Naive thymus-derived CD4-positive, alpha-beta T cell (primary cell): ENCODE data around the gene NAA16. TPM values are rescaled to one million over a fixed set of nuclear protein-coding genes. Genes with fewer than 3 reads are reported as not detected.

Experiments used
- ATAC-seq: fragments of 150-1000 bp; cut with Tn5 transposase; 2 replicates; pipeline ENCODE4 v1.10.0; 2021; ENCODE audit warnings: mild to moderate bottlenecking, moderate library complexity
- CTCF ChIA-PET: fragments of 350-600 bp; sonication (Branson Sonifier 250); formaldehyde crosslinking; loops from one replicate; lab custom pipeline; 2021; ENCODE audit warnings: antibody characterized with exemption; lab: Charles Lee
- POLR2A ChIA-PET: fragments of 350-600 bp; sonication (Branson Sonifier 250); formaldehyde crosslinking; loops from one replicate; lab custom pipeline; 2021; ENCODE audit warnings: antibody characterized with exemption, inconsistent platforms; lab: Charles Lee
- DNase-seq, 9 donors: peaks; one replicate each; pipeline versions ENCODE4 v3.0.0 to v3.0.0-alpha.2; 2020 to 2022; ENCODE audit warnings: mixed read lengths in 1 of 9
- H3K27ac ChIP-seq: one replicate; pipeline ENCODE4 v1.7.0; 2013; ENCODE audit warnings: mild to moderate bottlenecking, low read depth, low read length, moderate library complexity
- H3K27me3 ChIP-seq, 2 donors: one replicate each; pipeline ENCODE4 v1.7.0; 2013; ENCODE audit warnings: low read length in 2 of 2, mild to moderate bottlenecking in 2 of 2, moderate library complexity in 2 of 2; ENCODE audit not compliant: control insufficient read depth in 2 of 2, insufficient read depth in 2 of 2
- H3K36me3 ChIP-seq, 3 experiments: 1 replicate in 2 of 3; 2 replicates in 1 of 3; pipeline ENCODE4 v1.7.0; 2013; ENCODE audit warnings: low read length in 3 of 3, mild to moderate bottlenecking in 3 of 3, moderate library complexity in 1 of 3; ENCODE audit not compliant: insufficient read depth in 3 of 3, control insufficient read depth in 2 of 3
- H3K4me1 ChIP-seq, 2 donors: one replicate each; pipeline ENCODE4 v1.7.0; 2013; ENCODE audit warnings: low read length in 2 of 2, mild to moderate bottlenecking in 2 of 2, moderate library complexity in 1 of 2; ENCODE audit not compliant: control insufficient read depth in 2 of 2, insufficient read depth in 2 of 2
- H3K4me3 ChIP-seq: 2 replicates; pipeline ENCODE4 v1.7.0; 2013; ENCODE audit warnings: mild to moderate bottlenecking, low read length
- H3K9me3 ChIP-seq, 3 experiments: 1 replicate in 2 of 3; 2 replicates in 1 of 3; pipeline ENCODE4 v1.7.0; 2013; ENCODE audit warnings: low read length in 3 of 3; ENCODE audit not compliant: control insufficient read depth in 2 of 3
- H3K27ac Mint-ChIP-seq, 9 donors: one replicate each; pipeline ENCODE4 v1.8.0; 2020 to 2022; ENCODE audit warnings: mixed read lengths in 9 of 9, mild to moderate bottlenecking in 8 of 9, moderate library complexity in 5 of 9, inconsistent platforms in 2 of 9
- H3K27me3 Mint-ChIP-seq, 5 donors: one replicate each; pipeline ENCODE4 v1.8.0; 2021 to 2022; ENCODE audit warnings: mixed read lengths in 5 of 5, mild to moderate bottlenecking in 1 of 5
- H3K36me3 Mint-ChIP-seq, 5 donors: one replicate each; pipeline ENCODE4 v1.8.0; 2020 to 2022; ENCODE audit warnings: mixed read lengths in 5 of 5, mild to moderate bottlenecking in 3 of 5, inconsistent platforms in 1 of 5
- H3K4me1 Mint-ChIP-seq, 7 donors: one replicate each; pipeline ENCODE4 v1.8.0; 2020 to 2022; ENCODE audit warnings: mixed read lengths in 7 of 7, mild to moderate bottlenecking in 3 of 7, inconsistent platforms in 1 of 7
- H3K4me3 Mint-ChIP-seq, 10 donors: one replicate each; pipeline ENCODE4 v1.8.0; 2020 to 2022; ENCODE audit warnings: mild to moderate bottlenecking in 10 of 10, mixed read lengths in 10 of 10, moderate library complexity in 6 of 10, inconsistent platforms in 2 of 10
- H3K9me3 Mint-ChIP-seq, 11 donors: one replicate each; pipeline ENCODE4 v1.8.0; 2020 to 2022; ENCODE audit warnings: mixed read lengths in 11 of 11, mild to moderate bottlenecking in 4 of 11, inconsistent platforms in 1 of 11, moderate library complexity in 1 of 11
- intact Hi-C, 2 donors: fragments of 100-400 bp; cut with micrococcal nuclease; formaldehyde crosslinking; loops; one replicate each; pipeline ENCODE4 v1.15.1; 2023
- polyA plus RNA-seq, 2 donors: library from polyadenylated mRNA; unstranded; fragments of 300-500 nt; fragmentation: Illumina TruSeq; gene quantifications; one replicate each; pipeline ENCODE4 v1.2.3, GENCODE V29; 2021
- total RNA-seq, 6 experiments: library from RNA in 5 of 6; stranded (reverse) in 5 of 6; gene quantifications; 1 replicate in 5 of 6; 2 replicates in 1 of 6; pipeline ENCODE4 v1.2.3 and lab custom pipeline; 2021 to 2026

Gene NAA16
- total and polyA plus RNA-seq, 7 experiments from 2014 or later = 15.8 to 99.6 (median 49.4) TPM

DNA sequence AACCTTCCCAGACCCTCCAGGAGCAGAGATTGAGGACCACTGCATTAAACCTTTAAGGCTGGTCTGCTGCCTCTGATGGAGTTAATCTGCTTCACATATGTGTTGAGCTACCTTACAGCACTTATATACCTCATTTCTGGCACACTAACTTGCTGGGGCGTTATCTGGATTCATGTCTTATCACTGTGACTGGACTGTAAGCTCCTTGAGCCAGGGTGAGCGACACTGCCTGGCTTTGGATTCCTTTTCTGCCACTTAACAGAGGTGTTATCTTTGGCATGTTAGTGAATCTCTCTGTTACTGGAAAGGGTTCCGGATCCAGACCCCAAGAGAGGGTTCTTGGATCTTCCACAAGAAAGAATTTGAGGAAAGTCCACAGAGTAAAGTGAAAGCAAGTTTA, 76.5 kb downstream of the NAA16 start:
- DNase-seq (no peak), ATAC-seq (no peak)
- H3K4me3 ChIP-seq = no peak overlapping the region
- H3K27me3 ChIP-seq = no peaks in the 10 kb centered on the region
- Mint-ChIP-seq H3K4me3 (no peak overlapping the region), H3K27me3 (peaks cover 0 to 3% (median 0%) of the 10 kb centered on the region in 5 donors), H3K27ac (peak overlapping the region in 2 of 9 donors; percentile 14 to 35), H3K4me1 (peaks cover 5 to 43% (median 13%) of the 10 kb centered on the region in 7 donors), H3K36me3 (no peaks in the 10 kb centered on the region), H3K9me3 (peaks cover 0 to 2% (median 0%) of the 10 kb centered on the region in 11 donors)
- ChIA-PET POLR2A (interaction anchor here (1.1 kb wide), 1 partner anchor 126 kb away, joined by 3 read pairs; no protein-coding TSS in a partner anchor), CTCF (interaction anchor here (1.0 kb wide), 1 partner anchor 265 kb away, joined by 3 read pairs; no protein-coding TSS in a partner anchor)
- intact Hi-C loops = loop anchor here in 1 of 2 donors (5.0 kb wide), 1 partner anchor 35 kb away; no protein-coding TSS in a partner anchor
- H3K9me3 ChIP-seq = no peaks in the 10 kb centered on the region
- H3K27ac ChIP-seq = no peak overlapping the region
- peaks cover 0 to 4% of the 10 kb centered on the region in 2 donors for H3K4me1 ChIP-seq
- no peaks in the 10 kb centered on the region for H3K36me3 ChIP-seq

DNA sequence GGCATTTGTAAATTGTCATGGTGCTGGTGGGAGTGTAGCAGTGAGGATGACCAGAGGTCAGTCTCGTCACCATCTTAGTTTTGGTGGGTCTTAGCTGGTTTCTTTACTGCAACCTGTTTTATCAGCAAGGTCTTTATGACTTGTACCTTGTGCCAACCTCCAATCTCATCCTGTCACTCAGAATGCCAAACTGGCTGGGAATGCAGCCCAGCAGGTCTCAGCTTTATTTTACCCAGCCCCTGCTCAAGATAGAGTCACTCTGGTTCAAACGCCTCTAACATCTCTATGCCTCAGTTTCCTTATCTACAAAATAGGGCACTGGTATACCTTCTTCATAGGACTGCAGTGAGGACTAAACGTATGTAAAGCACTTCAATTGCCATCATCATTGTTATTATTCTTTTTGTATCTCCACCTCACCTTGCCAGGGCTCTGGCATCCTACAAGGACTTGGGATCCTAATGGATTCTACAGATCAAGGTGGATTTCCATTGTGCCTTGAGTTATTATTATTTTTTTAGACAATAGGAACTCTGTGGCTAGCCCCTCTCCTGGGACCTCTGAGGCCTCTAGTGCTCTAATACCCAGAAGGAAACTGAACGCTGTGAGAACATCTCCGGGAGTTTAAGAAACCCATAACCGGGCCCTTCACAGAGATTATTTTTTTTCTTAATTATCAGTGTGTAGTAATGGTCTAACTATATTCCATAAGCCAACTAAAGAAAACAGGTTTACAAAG, 77.2 kb downstream of the NAA16 start:
- Mint-ChIP-seq H3K9me3 (peaks cover 0 to 2% (median 0%) of the 10 kb centered on the region in 11 donors), H3K4me1 (peaks cover 5 to 37% (median 11%) of the 10 kb centered on the region in 7 donors), H3K36me3 (no peaks in the 10 kb centered on the region), H3K4me3 (no peak overlapping the region), H3K27me3 (peaks cover 0 to 3% (median 0%) of the 10 kb centered on the region in 5 donors), H3K27ac (peak overlapping the region in 2 of 9 donors; percentile 70 to 76)
- H3K9me3 ChIP-seq = no peaks in the 10 kb centered on the region
- H3K36me3 ChIP-seq = no peaks in the 10 kb centered on the region
- H3K27me3 ChIP-seq = no peaks in the 10 kb centered on the region
- ChIA-PET POLR2A (no interaction called here), CTCF (interaction anchor here (1.0 kb wide), 1 partner anchor 265 kb away, joined by 3 read pairs; no protein-coding TSS in a partner anchor)
- intact Hi-C loops = loop anchor here in 1 of 2 donors (5.0 kb wide), 1 partner anchor 36 kb away; no protein-coding TSS in a partner anchor
- peaks cover 0 to 4% of the 10 kb centered on the region in 2 donors for H3K4me1 ChIP-seq
- ATAC-seq (no peak), DNase-seq (no peak)
- no peak overlapping the region for H3K27ac ChIP-seq
- no peak overlapping the region for H3K4me3 ChIP-seq

DNA sequence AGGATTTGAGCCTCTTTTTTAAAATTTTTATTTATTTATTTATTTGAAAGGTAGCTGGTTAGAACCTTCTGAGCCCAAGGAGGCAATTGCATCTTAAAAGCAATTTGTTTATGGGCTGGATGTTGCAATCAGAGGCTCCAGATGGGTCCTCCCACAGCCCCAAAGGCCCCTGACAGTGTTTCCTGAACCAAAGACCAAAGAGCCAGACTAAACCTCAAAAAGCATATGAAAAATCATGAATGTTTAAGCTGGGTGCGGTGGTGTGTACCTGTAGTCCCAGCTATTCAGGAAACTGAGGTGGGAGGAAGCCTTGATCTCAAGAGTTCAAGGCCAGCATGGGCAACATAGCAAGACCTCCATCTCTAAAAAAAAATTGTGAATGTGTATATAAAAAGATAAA, 78.5 kb downstream of the NAA16 start:
- H3K36me3 ChIP-seq = no peaks in the 10 kb centered on the region
- H3K4me1 ChIP-seq = peaks cover 0 to 4% of the 10 kb centered on the region in 2 donors
- H3K4me3 ChIP-seq = no peak overlapping the region
- DNase-seq = peak in 3 of 9 donors; percentile 21 to 45 (median 21)
- no peaks in the 10 kb centered on the region for H3K36me3 Mint-ChIP-seq
- H3K4me1 Mint-ChIP-seq = peaks cover 0 to 33% (median 11%) of the 10 kb centered on the region in 7 donors
- H3K27me3 Mint-ChIP-seq = peaks cover 0 to 4% (median 0%) of the 10 kb centered on the region in 5 donors
- H3K9me3 Mint-ChIP-seq = peaks cover 0 to 5% (median 0%) of the 10 kb centered on the region in 11 donors
- intact Hi-C loops = loop anchor here in 1 of 2 donors (5.0 kb wide), 1 partner anchor 37 kb away; no protein-coding TSS in a partner anchor
- no peak for ATAC-seq
- POLR2A ChIA-PET = no interaction called here
- CTCF ChIA-PET = interaction anchor here (0.6 to 1.2 kb wide), 2 partner anchors 9 to 70 kb away, joined by 4 read pairs; no protein-coding TSS in a partner anchor
- H3K27me3 ChIP-seq = no peaks in the 10 kb centered on the region
- H3K27ac Mint-ChIP-seq = peak overlapping the region in 1 of 9 donors; percentile 71
- H3K27ac ChIP-seq = no peak overlapping the region
- H3K4me3 Mint-ChIP-seq = peak overlapping the region in 1 of 10 donors; percentile 37
- no peaks in the 10 kb centered on the region for H3K9me3 ChIP-seq

DNA sequence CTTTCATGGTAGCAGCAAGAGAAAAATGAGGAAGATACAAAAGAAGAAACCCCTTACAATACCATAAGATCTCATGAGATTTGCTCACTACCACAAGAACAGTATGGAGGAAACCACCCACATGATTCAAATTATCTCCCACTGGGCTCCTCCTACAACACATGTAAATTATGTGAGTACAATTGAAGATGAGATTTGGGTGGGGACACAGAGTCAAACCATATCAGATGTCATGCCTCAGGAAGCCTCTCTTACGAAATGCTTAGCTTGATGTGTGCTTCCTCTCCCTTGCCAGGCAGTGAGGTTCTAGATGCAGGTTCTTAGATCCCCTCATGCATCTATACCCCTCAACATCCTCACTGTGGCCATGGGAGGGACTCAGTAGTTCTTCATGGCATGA, 83.1 kb downstream of the NAA16 start:
- Histone ChIP-seq H3K4me3 (no peak overlapping the region), H3K4me1 (peaks cover 0 to 4% of the 10 kb centered on the region in 2 donors), H3K9me3 (no peaks in the 10 kb centered on the region), H3K27me3 (no peaks in the 10 kb centered on the region), H3K27ac (no peak overlapping the region), H3K36me3 (no peaks in the 10 kb centered on the region)
- ChIA-PET POLR2A (no interaction called here), CTCF (no interaction called here)
- peaks cover 0 to 4% (median 0%) of the 10 kb centered on the region in 5 donors for H3K27me3 Mint-ChIP-seq
- H3K4me3 Mint-ChIP-seq = no peak overlapping the region
- no peak overlapping the region for H3K27ac Mint-ChIP-seq
- intact Hi-C loops = no loop called here
- H3K9me3 Mint-ChIP-seq = peaks cover 0 to 5% (median 0%) of the 10 kb centered on the region in 11 donors
- DNase-seq (no peak), ATAC-seq (no peak)
- H3K4me1 Mint-ChIP-seq = peaks cover 1 to 21% (median 4%) of the 10 kb centered on the region in 7 donors
- H3K36me3 Mint-ChIP-seq = no peaks in the 10 kb centered on the region

DNA sequence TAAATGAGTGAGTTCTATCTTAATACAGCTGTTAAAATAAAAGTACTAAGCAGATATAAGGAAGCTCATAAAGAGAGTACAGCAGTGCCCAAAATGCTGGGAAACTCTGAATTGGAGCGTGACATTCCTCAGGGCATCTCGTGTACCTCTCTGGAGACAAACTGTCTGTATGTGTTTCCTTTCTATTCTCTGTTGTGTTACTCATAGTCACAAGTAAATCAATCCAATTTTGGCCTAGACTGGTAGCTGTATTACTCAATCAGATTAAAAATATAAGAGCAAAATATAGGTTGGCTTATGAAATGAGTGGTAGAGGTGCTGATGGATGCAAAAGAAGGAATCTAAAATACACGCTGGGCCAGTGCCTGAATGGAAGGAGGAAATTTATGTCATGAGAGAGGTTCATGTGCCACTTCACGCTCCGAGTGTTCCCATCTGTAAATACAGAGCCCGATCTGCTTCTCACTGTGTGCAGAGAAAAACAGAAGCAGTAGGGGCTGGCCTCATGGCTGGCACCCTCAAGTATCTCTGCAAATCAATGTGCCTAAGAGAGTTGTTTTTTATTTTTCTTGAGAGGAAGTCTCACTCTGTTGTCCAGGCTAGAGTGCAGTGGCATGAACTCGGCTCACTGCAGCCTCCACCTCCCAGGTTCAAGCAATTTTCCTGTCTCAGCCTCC, 87.6 kb downstream of the NAA16 start:
- CTCF ChIA-PET = no interaction called here
- Mint-ChIP-seq H3K36me3 (no peaks in the 10 kb centered on the region), H3K4me1 (peaks cover 0 to 2% (median 0%) of the 10 kb centered on the region in 7 donors), H3K4me3 (no peak overlapping the region), H3K9me3 (peaks cover 0 to 4% (median 0%) of the 10 kb centered on the region in 11 donors), H3K27ac (peak overlapping the region in 4 of 9 donors; percentile 9 to 69 (median 54)), H3K27me3 (peaks cover 0 to 2% (median 0%) of the 10 kb centered on the region in 5 donors)
- no peak for DNase-seq
- Histone ChIP-seq H3K4me1 (no peaks in the 10 kb centered on the region), H3K27ac (no peak overlapping the region), H3K9me3 (no peaks in the 10 kb centered on the region), H3K4me3 (no peak overlapping the region), H3K27me3 (no peaks in the 10 kb centered on the region), H3K36me3 (no peaks in the 10 kb centered on the region)
- ATAC-seq = peak; percentile 14
- POLR2A ChIA-PET = interaction anchor here (1.0 kb wide), 1 partner anchor 36 kb away, joined by 4 read pairs; no protein-coding TSS in a partner anchor
- intact Hi-C loops = no loop called here

DNA sequence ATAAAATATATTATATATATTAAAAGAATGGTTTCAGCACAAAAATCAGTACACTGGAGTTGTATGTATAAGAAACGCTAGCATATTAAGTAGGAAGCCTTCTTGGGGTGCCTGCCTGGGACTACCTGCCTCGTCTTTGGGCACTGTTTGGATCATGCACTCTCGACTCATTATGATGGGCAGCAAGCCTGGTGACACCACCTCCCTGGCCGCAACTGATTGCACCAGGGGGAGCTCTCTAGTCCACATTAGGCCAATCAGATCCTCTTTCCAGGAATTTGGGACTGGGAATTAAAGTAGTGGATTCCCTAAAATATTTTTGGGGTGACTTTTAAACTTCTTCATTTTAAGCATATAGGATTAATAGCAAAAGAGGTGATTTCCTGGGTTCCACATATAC, 90.3 kb downstream of the NAA16 start:
- intact Hi-C loops = no loop called here
- CTCF ChIA-PET = interaction anchor here (0.9 kb wide), 1 partner anchor 251 kb away, joined by 4 read pairs; no protein-coding TSS in a partner anchor
- Histone ChIP-seq H3K27ac (no peak overlapping the region), H3K27me3 (no peaks in the 10 kb centered on the region), H3K9me3 (no peaks in the 10 kb centered on the region), H3K36me3 (no peaks in the 10 kb centered on the region), H3K4me3 (no peak overlapping the region), H3K4me1 (no peaks in the 10 kb centered on the region)
- Mint-ChIP-seq H3K27me3 (peaks cover 0 to 4% (median 0%) of the 10 kb centered on the region in 5 donors), H3K27ac (no peak overlapping the region), H3K4me3 (no peak overlapping the region), H3K36me3 (no peaks in the 10 kb centered on the region), H3K9me3 (peaks cover 0 to 2% (median 0%) of the 10 kb centered on the region in 11 donors), H3K4me1 (peaks cover 0 to 2% (median 0%) of the 10 kb centered on the region in 7 donors)
- POLR2A ChIA-PET = interaction anchor here (0.6 kb wide), 1 partner anchor 40 kb away, joined by 3 read pairs; no protein-coding TSS in a partner anchor
- no peak for DNase-seq
- ATAC-seq = no peak
